NOMO-1 treated with DMSO at 0.1 percent for 48 hours (cell line): Measurements from ENCODE around the gene ACTMAP.

Experiments
- DNase-seq: peaks from one replicate; lab custom pipeline; 2025; ENCODE audit not compliant: unreplicated experiment; lab: John Stamatoyannopoulos, UW

ACTMAP gene

DNA sequence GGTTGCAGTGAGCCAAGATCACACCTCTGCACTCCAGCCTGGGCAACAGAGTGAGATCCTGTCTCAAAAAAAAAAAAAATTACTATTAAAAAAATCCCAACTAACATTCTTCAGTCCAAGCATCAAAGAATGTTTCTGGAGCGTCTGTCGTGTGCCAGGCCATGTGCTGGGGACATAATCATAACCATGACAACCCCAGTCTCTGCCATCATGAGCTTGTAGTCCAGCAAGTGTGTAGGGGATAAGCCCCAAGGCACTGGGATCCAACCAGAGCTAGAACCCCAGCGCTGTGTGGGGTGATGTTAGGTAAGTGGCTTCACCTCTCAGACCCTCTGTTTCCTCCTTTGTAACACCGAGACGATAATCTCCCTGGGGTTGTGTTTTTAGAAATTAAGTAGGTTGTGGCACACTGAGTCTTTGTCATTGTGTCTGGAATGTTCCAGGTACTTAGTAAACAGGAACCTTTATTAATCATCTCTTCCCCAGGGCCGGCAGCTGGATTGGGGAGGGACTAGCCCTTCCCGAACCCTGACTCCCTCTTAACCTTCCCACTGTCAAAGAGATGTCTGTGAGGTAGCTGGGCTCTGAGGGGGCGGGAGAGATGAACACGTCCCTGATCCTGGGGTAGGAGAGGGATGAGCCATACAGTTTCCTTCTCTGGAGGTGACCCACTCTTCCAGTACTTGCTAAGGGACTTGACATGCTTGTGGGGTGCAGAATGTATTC lies 28.2 kb downstream of the ACTMAP start:
- no peak for DNase-seq

GRCh38 chr19:40721140-40721486 lies 29.2 kb downstream of the ACTMAP start:
- no peak for DNase-seq

DNA sequence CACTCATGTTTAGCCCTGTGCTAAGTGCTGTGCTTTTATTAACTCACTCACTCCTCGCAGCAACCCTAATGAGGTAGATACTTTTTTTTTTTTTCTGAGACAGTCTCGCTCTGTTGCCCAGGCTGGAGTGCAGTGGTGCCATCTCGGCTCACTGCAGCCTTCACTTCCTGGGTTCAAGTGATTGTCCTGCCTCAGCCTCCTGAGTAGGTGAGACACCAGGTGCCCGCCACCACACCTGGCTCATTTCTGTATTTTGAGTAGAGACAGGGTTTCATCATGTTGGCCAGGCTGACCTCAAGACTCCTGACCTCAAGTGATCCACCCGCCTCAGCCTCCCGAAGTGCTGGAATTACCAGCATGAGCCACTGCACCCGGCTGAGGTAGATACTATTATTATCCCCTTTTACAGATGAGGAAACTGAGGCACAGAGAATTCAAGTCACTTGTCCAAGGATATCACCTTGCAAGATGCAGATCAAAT lies 30.8 kb downstream of the ACTMAP start:
- no peak for DNase-seq

DNA sequence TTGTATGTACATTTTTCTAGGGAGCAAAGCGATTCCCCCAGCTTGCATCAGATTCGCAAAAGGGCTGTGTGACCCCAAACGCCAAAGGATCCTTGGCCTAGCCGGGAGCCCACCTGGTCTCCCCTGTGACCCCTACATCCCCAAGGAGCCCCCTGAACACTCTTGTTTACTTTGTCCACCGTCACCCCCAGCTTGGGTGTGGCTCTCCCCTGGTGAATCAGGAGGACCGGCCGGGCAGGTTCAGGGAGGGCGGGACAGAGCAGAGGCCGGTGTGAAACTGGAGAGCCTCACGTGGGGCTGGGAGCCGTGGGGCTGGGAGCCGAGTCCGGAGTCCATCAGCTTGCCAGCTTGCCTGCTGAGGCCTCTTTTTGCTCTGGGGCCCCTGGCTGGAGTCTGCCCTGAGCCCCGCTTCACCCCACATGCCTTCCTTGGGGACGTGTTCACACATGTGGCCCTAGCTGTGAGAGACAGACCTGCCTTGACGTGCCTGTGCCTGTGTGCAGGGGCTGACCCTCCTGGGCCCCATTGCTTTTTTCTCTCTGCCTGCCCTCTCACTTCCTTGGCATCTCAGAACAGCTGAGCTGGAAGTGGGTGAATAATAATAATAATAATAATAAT lies 31.4 kb downstream of the ACTMAP start:
- DNase-seq, result peak; percentile 22

DNA sequence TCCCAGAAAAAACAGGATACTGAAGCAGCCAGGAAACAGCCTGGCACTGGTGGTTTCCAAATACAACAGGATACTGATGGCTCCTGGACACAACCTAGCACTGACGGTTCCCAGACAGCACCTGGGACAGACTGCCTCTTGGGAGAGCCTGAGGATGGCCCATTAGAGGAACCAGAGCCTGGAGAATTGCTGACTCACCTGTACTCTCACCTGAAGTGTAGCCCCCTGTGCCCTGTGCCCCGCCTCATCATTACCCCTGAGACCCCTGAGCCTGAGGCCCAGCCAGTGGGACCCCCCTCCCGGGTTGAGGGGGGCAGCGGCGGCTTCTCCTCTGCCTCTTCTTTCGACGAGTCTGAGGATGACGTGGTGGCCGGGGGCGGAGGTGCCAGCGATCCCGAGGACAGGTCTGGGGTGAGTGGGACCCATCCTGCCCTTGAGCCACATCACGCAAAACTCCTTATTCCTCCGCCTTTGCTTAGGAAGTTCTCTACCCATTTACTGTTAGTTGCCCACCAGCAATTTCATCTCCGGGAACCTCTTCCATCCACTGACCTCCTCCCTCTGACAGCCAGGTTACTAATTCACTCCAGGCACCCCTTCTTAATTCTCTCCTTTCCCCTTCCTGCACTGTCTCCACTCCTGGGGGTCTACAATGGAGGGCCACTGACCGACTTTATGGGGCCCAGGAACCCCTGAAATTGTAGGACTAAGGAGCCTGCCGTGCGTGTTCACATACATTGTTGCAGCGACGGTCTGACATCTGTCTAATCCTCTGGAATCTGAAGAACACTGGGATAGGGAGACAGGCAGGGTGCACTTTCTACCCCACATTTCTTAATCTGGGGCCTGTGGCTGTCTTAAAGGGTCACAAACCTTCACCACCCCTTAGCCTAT lies 32.1 kb downstream of the ACTMAP start:
- no peak for DNase-seq

DNA sequence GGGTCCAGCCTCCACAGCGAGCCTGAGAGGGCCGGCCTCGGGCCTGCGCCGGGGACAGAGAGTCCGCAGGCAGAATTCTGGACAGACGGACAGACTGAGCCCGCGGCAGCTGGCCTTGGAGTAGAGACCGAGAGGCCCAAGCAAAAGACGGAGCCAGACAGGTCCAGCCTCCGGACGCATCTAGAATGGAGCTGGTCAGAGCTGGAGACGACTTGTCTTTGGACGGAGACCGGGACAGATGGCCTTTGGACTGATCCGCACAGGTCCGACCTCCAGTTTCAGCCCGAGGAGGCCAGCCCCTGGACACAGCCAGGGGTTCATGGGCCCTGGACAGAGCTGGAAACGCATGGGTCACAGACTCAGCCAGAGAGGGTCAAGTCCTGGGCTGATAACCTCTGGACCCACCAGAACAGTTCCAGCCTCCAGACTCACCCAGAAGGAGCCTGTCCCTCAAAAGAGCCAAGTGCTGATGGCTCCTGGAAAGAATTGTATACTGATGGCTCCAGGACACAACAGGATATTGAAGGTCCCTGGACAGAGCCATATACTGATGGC lies 32.9 kb downstream of the ACTMAP start:
- no peak for DNase-seq

GRCh38 chr19:40716482-40717324 lies 33.6 kb downstream of the ACTMAP start, which contains the start of the genes COQ8B and ITPKC:
Gene COQ8B, minus strand, starts transcription at chr19:40716886. Its CDS starts 2,254 bp downstream, at chr19:40714632.
Gene ITPKC, plus strand, starts transcription at chr19:40717112. Its CDS starts 24 bp downstream, at chr19:40717136.
- DNase-seq, result peak; percentile 87

GRCh38 chr19:40716031-40716481 lies 34.2 kb downstream of the ACTMAP start:
- no peak for DNase-seq

- DNase-seq, result peak; percentile 80
Measured at GRCh38 chr19:40714441-40715299, 35.6 kb downstream of the ACTMAP start.

DNA sequence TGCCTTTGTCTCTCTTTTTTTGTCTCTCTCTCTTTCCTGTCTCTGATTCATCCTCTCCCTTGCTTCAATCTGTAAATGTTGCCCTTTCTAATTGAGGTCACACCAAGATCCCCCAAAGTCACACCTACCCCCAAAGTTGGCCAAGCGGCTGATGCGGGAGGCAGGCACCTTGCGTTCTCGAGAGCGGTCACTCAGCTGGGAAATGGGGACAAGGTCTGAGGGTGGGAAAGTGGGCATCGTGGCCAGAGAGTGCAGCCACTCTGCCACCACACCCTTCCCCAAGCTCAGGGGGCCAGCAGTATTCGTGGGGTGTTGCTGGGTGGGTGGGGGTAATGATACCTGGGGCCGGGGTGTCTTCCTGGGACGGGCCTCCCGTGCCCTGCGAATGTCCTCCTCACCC lies 36.3 kb downstream of the ACTMAP start:
- DNase-seq, result no peak

DNA sequence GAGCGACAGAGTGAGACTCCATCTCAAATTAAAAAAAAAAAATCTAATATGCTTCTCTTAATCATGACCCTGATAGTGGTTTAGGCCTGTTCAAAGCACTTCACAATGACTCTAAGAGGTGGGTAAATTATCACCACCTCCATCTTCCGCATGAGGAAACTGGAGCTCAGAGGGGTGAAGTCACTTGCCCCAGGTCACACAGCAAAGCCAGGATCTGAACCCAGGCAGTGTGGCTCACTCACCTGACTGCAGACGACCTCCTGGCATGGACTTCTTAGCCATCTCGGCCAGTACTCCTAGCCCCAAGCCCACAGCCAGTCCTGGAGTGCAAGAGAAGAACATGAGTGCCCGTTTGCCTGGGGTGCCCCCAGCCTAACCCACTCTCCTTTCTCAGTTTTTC lies 40.5 kb downstream of the ACTMAP start:
- DNase-seq, result no peak

DNA sequence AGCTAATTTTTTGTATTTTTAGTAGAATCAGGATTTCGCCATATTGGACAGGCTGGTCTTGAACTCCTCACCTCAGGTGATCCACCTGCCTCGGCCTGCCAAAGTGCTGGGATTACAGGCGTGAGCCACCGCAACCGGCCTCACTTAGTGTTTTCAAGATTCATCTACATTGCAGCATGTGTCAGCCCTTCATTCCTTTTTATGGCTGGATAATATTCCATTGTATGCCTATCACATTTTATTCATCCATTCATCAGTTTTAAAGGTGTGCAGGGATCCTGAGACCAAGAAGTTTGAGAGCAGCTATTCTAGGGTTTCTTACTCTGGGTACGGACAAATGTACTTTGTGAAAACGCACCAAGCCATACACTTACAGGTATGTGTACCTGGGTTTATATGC lies 42.7 kb downstream of the ACTMAP start:
- DNase-seq, result no peak

DNA sequence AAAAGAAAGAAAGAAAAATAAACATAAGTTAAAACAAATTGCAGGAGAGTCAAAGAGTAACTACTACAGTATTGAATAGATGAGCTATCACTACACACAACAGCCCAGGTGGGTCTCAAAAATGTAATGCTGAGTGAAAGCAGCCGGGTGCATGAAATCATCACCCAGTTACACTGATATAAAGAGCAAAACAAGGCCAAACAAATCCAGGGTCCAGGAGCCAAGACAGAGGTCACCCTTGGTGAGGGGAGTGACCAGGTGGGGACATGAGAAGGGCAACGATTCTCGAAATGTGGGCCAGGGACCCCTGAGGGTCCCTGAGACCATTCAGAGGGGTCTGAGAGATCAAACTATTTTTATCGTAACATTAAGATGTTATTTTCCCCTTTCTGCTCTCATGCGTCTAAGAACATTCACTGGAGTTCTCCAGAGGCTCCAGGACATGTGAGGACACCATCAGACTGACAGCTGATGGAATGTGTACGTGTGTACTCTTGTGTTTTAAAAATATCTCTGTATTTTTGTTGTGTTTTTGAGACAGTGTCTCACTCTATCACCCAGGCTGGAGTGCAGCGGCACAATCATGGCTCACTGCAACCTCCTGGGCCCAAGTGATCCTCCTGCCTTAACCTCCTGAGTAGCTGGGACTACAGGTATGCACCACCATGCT lies 44.2 kb downstream of the ACTMAP start:
- no peak for DNase-seq

GRCh38 chr19:40705362-40705651 lies 45.0 kb downstream of the ACTMAP start:
- DNase-seq, result no peak

- no peak for DNase-seq
Measured at GRCh38 chr19:40704491-40705361, 45.6 kb downstream of the ACTMAP start.

GRCh38 chr19:40703029-40703755 lies 47.1 kb downstream of the ACTMAP start:
- no peak for DNase-seq

DNA sequence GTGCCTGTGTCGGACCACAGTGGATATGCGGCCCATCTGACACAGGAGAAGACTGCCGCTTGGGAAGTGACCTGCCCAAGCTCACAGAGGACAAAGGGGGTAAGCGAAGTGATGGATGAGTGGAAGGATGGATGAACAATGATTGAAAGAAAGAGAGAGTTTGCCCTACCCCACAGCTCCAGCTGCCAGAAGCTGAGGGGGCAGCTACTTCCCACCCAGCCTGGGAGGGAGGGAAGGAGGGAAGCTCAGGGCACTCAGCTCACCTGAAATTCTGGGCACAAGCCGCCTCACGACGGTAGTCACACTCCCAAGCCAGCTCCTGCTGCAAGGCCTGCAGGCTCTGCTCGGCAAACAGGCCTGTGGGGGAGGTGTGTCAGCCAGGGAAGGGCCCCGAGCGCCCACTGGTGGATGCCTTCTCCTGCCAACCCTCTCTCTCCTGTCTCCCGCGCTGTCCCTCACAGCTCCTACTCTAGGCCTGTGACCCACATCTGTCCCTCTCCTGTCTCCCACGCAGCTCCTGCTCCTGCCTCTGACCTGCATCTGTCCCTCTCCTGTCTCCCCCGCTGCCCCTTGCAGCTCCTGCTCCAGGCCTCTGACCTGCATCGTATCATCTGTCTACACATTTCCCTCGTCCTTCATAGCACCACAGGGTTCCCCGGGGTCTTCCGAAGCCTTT lies 47.8 kb downstream of the ACTMAP start:
- DNase-seq, result no peak
